ENCODE results near the gene TNS3.

Gene TNS3

DNA sequence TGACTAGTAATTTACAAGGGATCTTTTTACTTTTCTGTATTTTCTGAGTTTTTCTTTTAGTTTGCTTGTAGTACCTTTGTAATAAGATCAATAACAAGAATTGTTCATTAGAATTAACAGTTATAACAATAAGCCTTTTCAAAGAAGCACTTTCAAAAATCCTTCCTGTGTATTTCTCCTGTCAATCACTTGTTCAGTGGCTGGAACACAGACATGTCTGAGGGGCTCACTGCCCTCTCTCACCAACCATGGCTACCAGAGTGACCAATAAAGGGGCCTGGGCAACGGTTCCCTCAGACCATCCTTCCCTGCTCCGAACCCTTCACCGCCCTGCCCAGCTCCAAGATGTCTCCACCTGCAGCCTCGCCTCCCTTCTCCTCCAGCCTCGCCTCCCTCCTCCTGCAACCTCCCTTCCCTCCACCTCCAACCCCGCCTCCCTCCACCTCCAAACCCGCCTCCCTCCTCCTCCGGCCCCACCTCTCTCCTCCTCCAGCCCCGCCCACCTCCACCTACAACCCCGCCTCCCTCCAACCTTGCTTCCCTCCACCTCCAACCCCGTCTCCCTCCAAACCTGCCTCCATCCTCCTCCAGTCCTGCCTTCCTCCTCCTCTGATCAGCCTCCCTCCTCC, 353.4 kb downstream of the TNS3 start:
- DNase-seq (ENCODE audit: low read depth in 2 of 2): no peak

DNA sequence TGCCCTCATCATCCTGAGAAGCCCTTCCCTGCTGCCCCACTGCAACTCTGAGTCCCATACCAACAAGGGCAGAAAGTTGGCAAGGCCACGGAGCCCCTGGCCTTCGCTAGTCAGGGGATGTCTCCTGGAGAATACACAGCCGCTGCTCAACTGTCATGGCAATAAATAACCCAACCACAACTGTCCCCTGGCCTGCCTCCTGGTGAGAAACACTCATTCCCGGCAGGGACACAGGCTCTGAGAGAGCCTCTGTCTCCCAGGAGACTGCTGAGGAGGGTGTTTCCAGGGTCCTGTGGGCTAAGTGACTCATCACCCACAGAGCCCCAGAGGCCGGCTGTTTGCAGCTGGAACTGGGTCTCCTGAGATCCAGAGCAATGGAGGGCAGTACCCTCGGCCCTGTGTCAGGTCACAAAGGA, 354.1 kb downstream of the TNS3 start:
- DNase-seq (ENCODE audit: low read depth in 2 of 2): no peak

DNA sequence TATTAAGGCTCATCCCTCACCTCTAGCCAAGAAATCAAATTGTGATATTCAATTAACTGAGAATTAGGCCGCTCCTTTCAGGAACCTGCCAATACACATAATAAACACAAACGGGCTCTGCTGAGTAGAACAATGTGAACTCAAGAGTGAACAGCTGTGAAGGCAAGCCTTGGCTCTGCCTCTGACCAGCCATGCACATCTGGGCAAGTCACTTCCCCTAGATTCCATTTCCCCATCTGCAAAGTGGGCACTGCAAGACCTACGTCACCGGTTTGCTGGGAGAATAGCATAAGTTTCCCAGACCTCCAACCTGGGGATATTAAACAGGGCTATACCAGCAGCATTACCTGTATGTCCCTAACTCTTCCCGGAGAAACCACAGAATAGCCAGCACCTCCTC, 355.2 kb downstream of the TNS3 start:
- DNase-seq (ENCODE audit: low read depth in 2 of 2): no peak

DNA sequence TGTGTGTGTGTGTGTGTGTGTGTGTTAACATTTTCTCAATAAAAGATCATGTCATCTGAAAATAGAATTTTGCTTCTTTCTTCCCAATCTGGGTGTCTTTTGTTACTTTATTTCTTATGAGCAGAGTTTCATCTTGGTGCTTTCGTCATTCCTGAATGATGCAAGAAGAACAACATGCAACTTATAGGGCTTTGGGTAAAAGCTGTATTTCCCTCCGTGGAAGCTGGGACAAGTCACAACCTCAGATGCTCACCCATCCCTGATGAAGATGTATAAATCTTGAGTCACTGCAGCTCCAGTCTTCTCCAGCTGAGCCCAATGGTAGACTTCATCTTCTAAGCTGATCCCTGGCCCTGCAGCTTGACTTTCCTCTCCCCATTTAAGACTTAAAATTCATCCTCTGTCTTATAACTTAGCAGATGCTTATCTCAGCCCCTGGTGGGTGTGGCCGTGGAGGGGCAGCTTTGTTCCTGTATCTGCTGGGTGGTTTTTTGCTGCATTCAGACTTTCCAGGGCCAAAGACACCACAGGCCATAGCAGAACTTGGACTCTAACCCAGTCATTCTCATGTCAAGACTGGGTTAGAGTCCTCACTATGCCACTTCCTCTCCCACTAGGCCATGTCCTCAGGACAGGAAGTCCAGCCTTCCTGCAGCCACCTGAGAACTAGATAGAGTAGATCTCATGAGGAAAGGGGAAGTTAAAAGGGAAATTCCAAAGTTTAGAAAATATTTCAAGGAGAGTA, 356.4 kb downstream of the TNS3 start:
- no peak for DNase-seq (ENCODE audit: low read depth in 2 of 2)

Measured in stimulated activated CD4-positive, alpha-beta T cell treated with anti-CD3 and anti-CD28 coated beads, Interleukin-12 subunit alpha, Interleukin-12 subunit beta, amount 100 ng/mL, for 24 hours (primary cell).